Measurements from ENCODE around the gene GUCY2F.

DNA sequence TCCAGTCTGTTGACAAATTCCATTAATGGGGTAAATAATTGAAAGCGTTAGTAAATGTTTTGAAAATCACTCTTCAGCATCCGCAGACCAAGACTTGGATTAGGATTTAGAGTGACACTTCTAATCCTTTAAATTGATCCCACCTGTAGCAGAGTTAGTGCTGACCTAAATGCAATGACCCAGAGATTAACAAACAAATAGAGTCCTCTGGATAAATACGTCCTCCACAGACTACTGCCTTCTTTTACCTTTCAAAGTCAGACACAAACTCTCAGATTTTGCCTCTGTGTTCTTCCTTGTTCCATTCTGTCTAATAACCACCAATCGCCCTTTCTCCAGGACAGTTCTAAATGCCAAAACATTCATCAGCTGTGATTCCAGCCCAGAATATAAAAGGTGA, at the start of gene GUCY2F:
- TF ChIP-seq EP300 (IDR thresholded peaks at IDR 0.05) (no peak), POLR2AphosphoS5 (IDR thresholded peaks at IDR 0.05) (no peak), POLR2A (IDR thresholded peaks at IDR 0.05) (no peak)
- TF ChIP-seq, protein P1, sequence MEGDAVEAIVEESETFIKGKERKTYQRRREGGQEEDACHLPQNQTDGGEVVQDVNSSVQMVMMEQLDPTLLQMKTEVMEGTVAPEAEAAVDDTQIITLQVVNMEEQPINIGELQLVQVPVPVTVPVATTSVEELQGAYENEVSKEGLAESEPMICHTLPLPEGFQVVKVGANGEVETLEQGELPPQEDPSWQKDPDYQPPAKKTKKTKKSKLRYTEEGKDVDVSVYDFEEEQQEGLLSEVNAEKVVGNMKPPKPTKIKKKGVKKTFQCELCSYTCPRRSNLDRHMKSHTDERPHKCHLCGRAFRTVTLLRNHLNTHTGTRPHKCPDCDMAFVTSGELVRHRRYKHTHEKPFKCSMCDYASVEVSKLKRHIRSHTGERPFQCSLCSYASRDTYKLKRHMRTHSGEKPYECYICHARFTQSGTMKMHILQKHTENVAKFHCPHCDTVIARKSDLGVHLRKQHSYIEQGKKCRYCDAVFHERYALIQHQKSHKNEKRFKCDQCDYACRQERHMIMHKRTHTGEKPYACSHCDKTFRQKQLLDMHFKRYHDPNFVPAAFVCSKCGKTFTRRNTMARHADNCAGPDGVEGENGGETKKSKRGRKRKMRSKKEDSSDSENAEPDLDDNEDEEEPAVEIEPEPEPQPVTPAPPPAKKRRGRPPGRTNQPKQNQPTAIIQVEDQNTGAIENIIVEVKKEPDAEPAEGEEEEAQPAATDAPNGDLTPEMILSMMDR (IDR thresholded peaks at IDR 0.05), result no peak

Data from gastroesophageal sphincter (tissue), 3 donors.